Head of caudate nucleus (tissue), 42 donors: Measurements from ENCODE around the gene MRNIP.
"Not testable (repeated sequence)": the region's sequence is repeated elsewhere in the genome, so short reads cannot be mapped to it uniquely, and the experiment has no call there.

Source experiments
- DNase-seq, 42 donors: peaks; one replicate each; pipeline versions ENCODE4 v3.0.0 to v3.0.0-alpha.2; 2020 to 2021; ENCODE audit warnings: mixed read lengths in 7 of 42
- intact Hi-C: fragments of 100-400 bp; cut with DNase I; formaldehyde crosslinking; loops from one replicate; pipeline ENCODE4 v1.15.0; 2022

The MRNIP gene

DNA sequence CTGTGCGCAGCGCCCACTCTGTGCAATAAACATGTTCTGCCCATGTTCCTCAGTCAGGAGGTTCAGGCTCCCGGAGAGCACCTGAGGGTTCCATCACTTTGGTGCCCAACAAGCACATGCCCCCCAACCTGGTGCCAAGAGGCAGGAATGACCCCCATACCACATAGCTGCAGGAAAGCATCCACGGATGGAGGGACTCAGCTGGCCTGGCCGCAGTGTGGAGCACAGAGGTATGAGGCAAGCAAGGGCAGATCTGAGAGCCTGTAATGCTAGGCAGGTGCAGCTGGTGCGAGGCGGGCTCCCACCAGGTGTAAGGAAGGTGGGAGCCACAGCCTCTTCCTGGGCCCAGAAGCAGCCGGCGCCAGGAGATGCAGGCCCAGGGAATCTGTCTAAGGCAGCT is 4.3 kb upstream of the MRNIP start:
- no peak for DNase-seq
- intact Hi-C loops: no loop called here

- intact Hi-C loops: no loop called here
- DNase-seq: no peak
Measured at GRCh38 chr5:179862296-179862695, 3.7 kb upstream of the MRNIP start.

- no peak for DNase-seq
- intact Hi-C loops: no loop called here
Measured at GRCh38 chr5:179860301-179860700, 1.7 kb upstream of the MRNIP start.

- DNase-seq: peak in 16 of 42 donors; percentile 42 to 94 (median 84)
Measured at GRCh38 chr5:179858241-179858585, 404 bp downstream of the MRNIP start.

GRCh38 chr5:179854356-179854755 is 4.3 kb downstream of the MRNIP start:
- no peak for DNase-seq
- intact Hi-C loops: no loop called here

More at GRCh38 chr5:179858241-179858585, 404 bp downstream of the MRNIP start:
- intact Hi-C loops: loop anchor here (5.0 kb wide), 2 partner anchors 36 to 49 kb away; partner anchors contain the start of genes SQSTM1 and TBC1D9B

DNA sequence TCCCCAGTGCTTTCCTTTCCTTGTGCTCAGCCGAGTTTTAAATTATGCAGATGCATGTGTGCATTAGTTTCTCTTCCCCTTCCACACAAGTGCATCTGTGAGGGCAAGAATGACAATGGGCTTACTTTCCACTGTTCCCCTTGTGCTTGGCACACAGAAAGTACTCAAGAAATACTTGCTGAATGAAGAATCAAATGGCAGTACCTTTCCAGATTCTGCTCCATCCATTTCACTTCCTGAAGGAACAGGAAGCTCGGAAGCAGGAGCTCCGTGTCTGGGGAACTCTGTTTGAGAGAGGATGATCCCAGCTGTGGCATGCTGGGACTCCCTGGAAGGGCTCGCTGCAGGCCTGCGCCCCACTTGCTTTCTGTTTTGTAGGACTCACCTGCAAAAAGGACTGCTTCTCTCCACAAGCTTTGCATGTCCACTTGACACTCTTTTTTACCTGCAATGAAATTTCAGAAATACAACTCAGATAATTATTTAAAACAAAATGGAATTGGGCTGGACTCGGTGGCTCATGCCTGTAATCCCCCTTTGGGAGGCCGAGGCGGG is 5.5 kb downstream of the MRNIP start:
- intact Hi-C loops: no loop called here
- peak in 1 of 42 donors; percentile 28 for DNase-seq

- intact Hi-C loops: no loop called here
- peak in 1 of 42 donors; percentile 21 for DNase-seq
Measured at GRCh38 chr5:179841621-179842020, 17.0 kb downstream of the MRNIP start.

DNA sequence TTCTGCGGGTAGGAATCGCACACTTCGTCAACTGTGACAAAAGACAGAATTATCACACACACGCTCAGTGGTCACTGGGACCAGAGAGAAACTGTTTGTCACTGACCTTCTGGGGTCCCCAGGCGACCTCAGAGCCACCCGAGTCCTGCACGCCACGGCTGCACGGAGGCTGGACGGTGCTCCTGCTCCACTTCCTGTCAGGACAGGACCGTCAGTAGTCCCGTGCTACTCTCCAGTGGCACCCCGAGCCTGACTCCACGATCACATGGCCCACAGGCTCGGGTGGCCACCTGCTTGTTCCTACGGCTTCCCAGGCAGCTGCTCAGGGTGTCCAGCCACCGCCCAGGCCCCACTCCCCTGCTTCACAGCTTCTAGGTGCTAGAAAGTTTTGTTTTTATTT is 17.9 kb downstream of the MRNIP start:
- peak in 2 of 42 donors; percentile 20 to 30 for DNase-seq
- intact Hi-C loops: no loop called here

GRCh38 chr5:179840321-179840720 is 18.3 kb downstream of the MRNIP start:
- DNase-seq: peak in 1 of 42 donors; percentile 35
- intact Hi-C loops: no loop called here

DNA sequence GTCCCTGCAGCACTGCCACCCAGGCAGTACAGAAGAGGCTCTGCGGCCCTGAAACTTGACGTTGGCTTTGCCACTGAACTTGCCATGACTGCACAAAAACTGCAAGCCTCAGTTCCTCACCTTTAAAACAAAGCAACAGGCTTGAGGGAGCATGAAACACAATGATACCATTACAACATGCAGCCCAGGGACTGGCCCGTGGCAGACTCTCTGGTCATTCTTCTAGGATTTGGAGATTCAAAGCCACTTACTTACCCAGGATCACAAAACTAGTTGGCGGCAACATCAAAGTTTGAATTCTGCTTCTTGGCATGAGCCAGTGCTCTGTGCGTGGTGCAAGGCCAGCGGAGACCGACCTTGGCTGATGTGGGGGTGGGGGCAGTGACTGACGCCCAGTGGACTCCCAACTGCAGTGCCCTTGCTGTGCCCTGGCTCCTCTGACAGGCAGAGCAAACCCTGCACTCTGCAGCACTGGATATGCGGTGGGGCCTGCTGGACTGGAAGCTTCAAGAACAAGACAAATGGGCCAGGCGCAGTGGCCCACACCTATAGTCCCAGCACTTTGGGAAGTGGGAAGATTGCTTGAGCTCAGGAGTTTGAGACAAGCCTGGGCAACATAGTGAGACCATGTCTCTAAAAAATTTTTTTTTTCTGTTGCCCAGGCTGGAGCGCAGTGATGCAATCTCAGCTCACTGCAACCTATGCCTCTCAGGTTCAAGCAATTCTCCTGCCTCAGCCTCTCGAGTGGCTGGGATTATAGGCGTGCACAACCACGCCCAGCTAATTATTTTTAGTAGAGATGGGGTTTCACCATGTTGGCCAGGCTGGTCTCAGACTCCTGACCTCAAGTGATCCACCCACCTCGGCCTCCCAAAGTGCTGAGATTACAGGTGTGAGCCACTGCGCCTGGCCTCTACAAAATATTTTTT is 19.0 kb downstream of the MRNIP start:
- intact Hi-C loops: no loop called here

DNA sequence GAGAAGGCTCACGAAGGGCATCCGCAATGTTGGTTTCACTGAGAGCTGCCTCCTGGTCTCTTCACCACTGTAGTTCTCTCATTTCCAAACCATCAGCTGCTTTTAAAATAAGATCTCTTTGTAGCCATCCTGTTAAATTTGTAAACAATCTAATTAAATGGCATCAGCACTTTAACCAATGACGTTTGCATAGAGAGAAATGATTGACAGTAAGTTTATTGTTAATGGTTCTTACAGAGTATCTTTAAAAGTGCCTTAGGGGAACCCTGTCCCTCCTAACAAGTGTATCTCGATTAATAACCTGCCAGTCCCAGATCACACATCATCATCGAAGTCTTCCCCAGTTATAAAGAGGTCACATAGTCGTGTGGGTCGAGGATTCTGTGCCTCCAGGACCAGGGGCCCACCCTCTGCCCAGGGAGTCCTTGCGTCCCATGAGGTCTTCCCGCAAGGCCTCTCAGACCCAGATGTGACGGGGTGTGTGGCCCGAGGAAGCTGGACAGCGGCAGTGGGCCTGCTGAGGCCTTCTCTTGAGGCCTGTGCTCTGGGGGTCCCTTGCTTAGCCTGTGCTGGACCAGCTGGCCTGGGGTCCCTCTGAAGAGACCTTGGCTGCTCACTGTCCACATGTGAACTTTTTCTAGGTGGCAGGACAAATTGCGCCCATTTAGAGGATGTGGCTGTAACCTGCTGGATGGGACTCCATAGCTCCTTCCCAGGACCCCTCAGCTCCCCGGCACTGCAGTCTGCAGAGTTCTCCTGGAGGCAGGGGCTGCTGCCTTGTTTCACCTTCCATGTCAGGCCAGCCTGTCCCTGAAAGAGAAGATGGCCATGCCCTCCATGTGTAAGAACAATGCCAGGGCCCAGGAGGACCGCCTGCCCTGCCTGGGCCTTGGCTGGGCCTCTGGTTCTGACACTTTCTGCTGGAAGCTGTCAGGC is 21.3 kb downstream of the MRNIP start:
- DNase-seq: no peak
- intact Hi-C loops: no loop called here

More for the DNA sequence above, 19.0 kb downstream of the MRNIP start:
- peak in 2 of 42 donors; percentile 30 to 36 for DNase-seq

DNA sequence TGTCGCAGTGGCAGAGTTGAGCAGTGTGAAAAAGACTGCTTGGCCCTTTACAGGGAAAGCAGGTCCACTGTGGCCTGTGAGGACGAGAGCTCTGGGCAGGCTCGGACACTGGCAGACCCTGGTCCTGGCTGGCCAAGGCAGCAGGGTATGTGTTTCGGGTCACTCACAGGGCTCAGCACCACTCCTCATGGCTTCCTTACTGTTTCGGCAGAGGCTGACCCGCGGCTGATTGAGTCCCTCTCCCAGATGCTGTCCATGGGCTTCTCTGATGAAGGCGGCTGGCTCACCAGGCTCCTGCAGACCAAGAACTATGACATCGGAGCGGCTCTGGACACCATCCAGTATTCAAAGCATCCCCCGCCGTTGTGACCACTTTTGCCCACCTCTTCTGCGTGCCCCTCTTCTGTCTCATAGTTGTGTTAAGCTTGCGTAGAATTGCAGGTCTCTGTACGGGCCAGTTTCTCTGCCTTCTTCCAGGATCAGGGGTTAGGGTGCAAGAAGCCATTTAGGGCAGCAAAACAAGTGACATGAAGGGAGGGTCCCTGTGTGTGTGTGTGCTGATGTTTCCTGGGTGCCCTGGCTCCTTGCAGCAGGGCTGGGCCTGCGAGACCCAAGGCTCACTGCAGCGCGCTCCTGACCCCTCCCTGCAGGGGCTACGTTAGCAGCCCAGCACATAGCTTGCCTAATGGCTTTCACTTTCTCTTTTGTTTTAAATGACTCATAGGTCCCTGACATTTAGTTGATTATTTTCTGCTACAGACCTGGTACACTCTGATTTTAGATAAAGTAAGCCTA is 22.2 kb downstream of the MRNIP start:
- peak in 1 of 42 donors; percentile 37 for DNase-seq
- intact Hi-C loops: no loop called here

DNA sequence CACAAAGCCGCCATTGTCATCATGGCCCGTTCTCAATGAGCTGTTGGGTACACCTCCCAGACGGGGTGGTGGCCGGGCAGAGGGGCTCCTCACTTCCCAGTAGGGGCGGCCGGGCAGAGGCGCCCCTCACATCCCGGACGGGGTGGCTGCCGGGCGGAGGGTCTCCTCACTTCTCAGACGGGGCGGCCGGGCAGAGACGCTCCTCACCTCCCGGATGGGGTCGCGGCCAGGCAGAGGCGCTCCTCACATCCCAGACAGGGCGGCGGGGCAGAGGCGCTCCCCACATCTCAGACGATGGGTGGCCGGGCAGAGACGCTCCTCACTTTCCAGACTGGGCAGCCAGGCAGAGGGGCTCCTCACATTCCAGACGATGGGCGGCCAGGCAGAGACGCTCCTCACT is 23.7 kb downstream of the MRNIP start:
- intact Hi-C loops, DNase-seq: not testable (repeated sequence)

GRCh38 chr5:179834120-179834519 is 24.5 kb downstream of the MRNIP start:
- intact Hi-C loops: no loop called here
- DNase-seq: no peak

DNA sequence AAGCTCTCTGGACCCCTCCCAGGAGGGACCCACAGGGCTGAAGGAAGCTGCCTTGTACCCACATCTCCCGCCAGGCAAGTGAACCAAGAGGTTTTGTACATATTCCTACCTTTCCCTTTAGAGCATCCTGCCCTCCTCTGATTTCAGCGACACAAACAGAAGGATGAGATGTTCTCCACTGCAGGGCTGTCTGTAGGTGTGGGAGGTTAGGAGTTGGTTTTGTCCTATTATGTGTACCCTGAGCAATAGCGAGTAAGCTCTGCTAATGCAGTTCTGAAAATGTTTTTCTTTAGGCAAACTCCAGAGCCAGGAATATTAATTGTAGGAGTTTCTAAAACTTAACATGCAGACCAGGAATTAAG is 24.9 kb downstream of the MRNIP start:
- intact Hi-C loops: no loop called here
- DNase-seq: peak in 5 of 42 donors; percentile 31 to 65 (median 51)

DNA sequence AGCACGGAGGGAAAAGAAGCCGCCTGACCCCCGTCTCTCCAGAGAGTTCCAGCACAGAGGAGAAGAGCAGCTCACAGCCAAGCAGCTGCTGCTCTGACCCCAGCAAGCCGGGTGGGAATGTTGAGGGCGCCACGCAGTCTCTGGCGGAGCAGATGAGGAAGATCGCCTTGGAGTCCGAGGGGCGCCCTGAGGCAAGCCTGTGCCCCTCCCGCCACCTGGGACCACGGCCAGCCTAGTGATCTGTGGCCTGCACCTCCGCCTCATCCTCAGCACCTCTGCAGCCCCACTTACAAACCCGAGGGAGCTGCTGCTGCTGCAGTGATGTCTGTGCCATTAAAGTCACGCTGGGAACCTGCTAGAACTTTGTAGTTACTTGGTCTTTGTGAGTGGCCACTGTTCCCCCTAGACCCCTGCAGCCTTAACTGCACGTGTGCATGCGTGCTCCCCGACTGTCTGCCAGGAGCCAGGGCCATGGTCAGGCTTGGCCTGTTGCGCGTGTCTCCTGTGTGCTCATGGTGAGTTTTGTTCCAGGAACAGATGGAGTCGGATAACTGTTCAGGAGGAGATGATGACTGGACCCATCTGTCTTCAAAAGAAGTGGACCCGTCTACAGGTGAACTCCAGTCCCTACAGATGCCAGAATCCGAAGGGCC is 25.4 kb downstream of the MRNIP start:
- DNase-seq: no peak
- intact Hi-C loops: no loop called here

DNA sequence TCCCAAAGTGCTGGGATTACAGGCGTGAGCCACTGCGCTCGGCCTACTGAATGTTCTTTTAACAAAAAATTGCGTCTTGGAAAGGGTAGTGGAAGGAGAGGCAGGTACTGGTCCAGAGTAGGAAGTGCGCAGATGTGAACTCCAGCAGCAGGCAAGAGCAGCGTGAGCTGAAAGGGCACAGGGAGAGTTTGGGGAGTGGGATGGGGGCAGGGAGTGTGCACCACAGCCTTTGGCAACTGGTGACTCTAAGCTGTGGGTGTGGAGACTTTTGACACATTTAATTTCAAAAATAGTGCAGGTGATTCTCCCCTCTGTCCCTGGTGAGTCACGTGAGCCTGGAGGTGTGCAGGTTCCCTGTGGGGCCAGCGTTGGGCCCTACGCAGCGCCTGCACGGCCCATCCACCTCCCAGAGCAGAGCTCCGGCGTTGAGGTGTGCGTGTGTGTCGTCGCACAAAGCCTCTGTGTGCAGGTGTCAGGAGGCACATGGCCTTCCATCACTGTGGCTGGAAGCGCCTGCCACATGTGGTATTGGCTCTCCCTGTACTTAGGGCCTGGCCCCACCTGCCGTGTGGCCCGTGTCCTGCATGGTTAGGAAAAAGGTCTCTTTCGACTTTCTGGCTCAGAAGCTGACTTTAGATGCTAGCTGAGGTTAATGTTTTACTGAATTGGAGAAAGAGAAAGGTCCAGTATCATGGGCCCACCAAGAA is 26.4 kb downstream of the MRNIP start:
- no peak for DNase-seq

More for the DNA sequence above, 26.4 kb downstream of the MRNIP start:
- intact Hi-C loops: no loop called here
